ENCODE results near the gene FAM229A. TPM values are rescaled to one million over a fixed set of nuclear protein-coding genes. Genes with fewer than 3 reads are reported as not detected.

FAM229A gene
- total RNA-seq, 1 experiment from 2014 or later = 5.6 TPM

- Histone ChIP-seq H2BK15ac (ENCODE audit: low read depth, low read length) (no peak overlapping the region), H2BK12ac (ENCODE audit: insufficient read length, low read depth, low read length) (no peak overlapping the region), H3K18ac (ENCODE audit: insufficient read length, low read depth, low read length) (no peak overlapping the region), H3K9me3 (ENCODE audit: control insufficient read depth, low read depth, low read length) (no peaks in the 10 kb centered on the region), H3K9ac (ENCODE audit: extremely low read depth, insufficient read length, low read length) (no peak overlapping the region), H3K4ac (ENCODE audit: low read depth, low read length) (no peak overlapping the region), H3K23ac (ENCODE audit: insufficient read length, low read depth, low read length) (no peak overlapping the region), H3K56ac (ENCODE audit: insufficient read length, low read depth, low read length) (no peak overlapping the region), H3K14ac (ENCODE audit: insufficient read depth, low read length) (no peak overlapping the region), H4K91ac (ENCODE audit: insufficient read length, low read depth, low read length) (no peak overlapping the region), H2AFZ (ENCODE audit: low read length) (no peak overlapping the region), H3K27ac (ENCODE audit: insufficient read length, low read depth, low read length) (no peak overlapping the region), H3K79me1 (ENCODE audit: insufficient read depth, low read depth, low read length, poor library complexity, severe bottlenecking) (no peaks in the 10 kb centered on the region), H2BK20ac (ENCODE audit: low read depth, low read length, poor library complexity, severe bottlenecking) (no peak overlapping the region), H2BK120ac (ENCODE audit: low read depth, low read length, poor library complexity, severe bottlenecking) (no peak overlapping the region), H3K79me2 (ENCODE audit: insufficient read depth, low read length) (peaks cover 2% of the 10 kb centered on the region; the same call in 1 of the 2 replicates), H4K5ac (ENCODE audit: insufficient read length, low read depth, low read length) (no peak overlapping the region), H2BK5ac (ENCODE audit: insufficient read length, low read length) (no peak overlapping the region), H3K27me3 (ENCODE audit: insufficient read depth, low read length) (no peaks in the 10 kb centered on the region), H3K4me1 (ENCODE audit: insufficient read depth, low read length) (no peaks in the 10 kb centered on the region), H4K20me1 (ENCODE audit: control insufficient read depth, insufficient read depth, insufficient read length) (no peaks in the 10 kb centered on the region), H3K23me2 (ENCODE audit: insufficient read length, low read depth, low read length, poor library complexity, severe bottlenecking) (no peaks in the 10 kb centered on the region), H2AK5ac (ENCODE audit: insufficient read length, low read length) (no peak overlapping the region), H3K4me2 (ENCODE audit: insufficient read depth, insufficient read length, low read length) (no peak overlapping the region), H3T11ph (ENCODE audit: low read length) (no peak overlapping the region), H4K8ac (replicated peaks; ENCODE audit: insufficient read length, low read depth, low read length) (no peak overlapping the region)
- no peak overlapping the region for H3K4me3 Mint-ChIP-seq
- peaks cover 0 to 4% of the 10 kb centered on the region in 2 experiments; a peak in 1 of 4 replicates for H3K4me1 Mint-ChIP-seq
- WGBS (ENCODE audit: extremely low coverage, insufficient read length, low lambda C conversion rate) = no CpG with 5 or more reads among the region's 3 CpGs
- no peaks in the 10 kb centered on the region for H3K9me3 Mint-ChIP-seq
- H3K36me3 Mint-ChIP-seq (ENCODE audit: insufficient read depth in 1 of 3, low read depth in 3 of 3) = peaks cover 8 to 38% (median 30%) of the 10 kb centered on the region in 3 experiments; a peak in 6 of 7 replicates
- H3K27ac Mint-ChIP-seq = 0 out of 7 replicates have a peak overlapping the region, but pooled peaks of 1 of the 3 experiments have one; percentile 8
- H3K27me3 Mint-ChIP-seq (ENCODE audit: low read depth) = no peaks in the 10 kb centered on the region
- TF ChIP-seq CTCF (conservative IDR thresholded peaks at IDR 0.05) = no peak
- DNase-seq = no peak
Measured at GRCh38 chr1:32316903-32317277, 45.4 kb downstream of the FAM229A start.
